BJ (cell line): ENCODE results near the gene CFAP65. TPM values are rescaled to one million over a fixed set of nuclear protein-coding genes. Genes with fewer than 3 reads are reported as not detected.

Experiments used
- CTCF ChIA-PET: fragments of 350-600 bp; formaldehyde crosslinking; extraction: SDS; loops from one replicate; lab custom pipeline; 2021; ENCODE audit warnings: antibody characterized with exemption, inconsistent platforms; lab: Yijun Ruan, JAX
- POLR2A ChIA-PET: fragments of 300-600 bp; sonication (Branson Sonifier 250); formaldehyde crosslinking; extraction: SDS; loops from one replicate; lab custom pipeline; 2021; ENCODE audit warnings: antibody characterized with exemption; lab: Charles Lee
- DNase-seq: peaks from one replicate; pipeline ENCODE4 v3.0.0-alpha.2; 2011; ENCODE audit warnings: low read depth
- H3K27me3 ChIP-seq: 2 replicates; pipeline ENCODE4 v1.6.0; 2011; ENCODE audit warnings: low read length; ENCODE audit not compliant: control insufficient read depth, insufficient read depth
- H3K36me3 ChIP-seq: 2 replicates; pipeline ENCODE4 v1.5.1; 2011; ENCODE audit warnings: low read length; ENCODE audit not compliant: control insufficient read depth, insufficient read depth
- H3K4me3 ChIP-seq: 2 replicates; pipeline ENCODE4 v1.5.1; 2011; ENCODE audit warnings: low read depth, mild to moderate bottlenecking, control low read depth, low read length
- CTCF ChIP-seq: IDR thresholded peaks from 2 replicates; pipeline ENCODE4 v1.5.1; 2011; ENCODE audit warnings: low read depth, mild to moderate bottlenecking, control low read depth, inconsistent platforms, low read length, moderate library complexity; ENCODE audit not compliant: insufficient read depth
- polyA plus RNA-seq: library from polyadenylated mRNA; depleted of rRNA; stranded (reverse); fragments of >200 nt; gene quantifications from 2 replicates; pipeline ENCODE4 v1.2.3, GENCODE V29; 2011

The CFAP65 gene
- polyA plus RNA-seq, 1 experiment = not detected

GRCh38 chr2:219049282-219049681 lies 8.0 kb upstream of the CFAP65 start:
- H3K36me3 ChIP-seq = no peaks in the 10 kb centered on the region
- POLR2A ChIA-PET = no interaction called here
- no peak overlapping the region for H3K4me3 ChIP-seq
- DNase-seq = no peak
- CTCF ChIA-PET = interaction anchor here (1.3 to 2.3 kb wide), 3 partner anchors 9 to 105 kb away, joined by 6 to 13 read pairs (median 6); no protein-coding TSS in a partner anchor
- no peak for TF ChIP-seq CTCF
- peaks cover 4% of the 10 kb centered on the region for H3K27me3 ChIP-seq

DNA sequence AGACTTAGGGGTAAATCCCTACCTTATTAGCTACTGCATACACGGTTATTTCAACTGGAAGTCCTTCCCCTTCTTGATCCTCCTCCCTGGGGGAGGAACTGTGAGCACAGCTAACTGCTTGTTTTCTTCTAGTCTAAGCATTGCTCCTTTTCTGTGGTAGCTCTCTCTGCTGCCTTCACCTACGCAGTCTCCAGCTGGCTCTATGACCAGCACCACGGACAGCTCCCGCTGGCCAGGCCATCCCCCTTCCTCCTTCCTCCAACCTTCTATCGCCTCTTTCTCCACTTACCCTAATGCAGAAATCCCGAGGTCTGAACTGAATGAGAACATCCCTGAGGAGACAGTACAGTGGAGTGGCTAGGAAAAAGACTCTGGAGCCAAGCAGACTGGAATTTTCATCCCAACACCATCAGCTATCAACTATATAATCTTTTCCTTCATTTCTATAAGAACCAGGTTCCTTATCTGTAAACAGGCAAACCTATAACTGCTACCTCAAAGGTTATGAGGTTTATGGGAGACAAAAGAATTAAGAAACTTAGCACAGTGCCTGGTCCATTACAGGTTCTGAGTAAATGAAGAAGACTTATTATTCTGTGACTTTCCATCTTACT lies 4.7 kb upstream of the CFAP65 start:
- ChIA-PET POLR2A (no interaction called here), CTCF (interaction anchor here (1.1 to 2.7 kb wide), 7 partner anchors 8 to 102 kb away, joined by 3 to 16 read pairs (median 5); no protein-coding TSS in a partner anchor)
- peaks cover 8% of the 10 kb centered on the region for H3K27me3 ChIP-seq
- no peak for DNase-seq
- H3K36me3 ChIP-seq = no peaks in the 10 kb centered on the region
- TF ChIP-seq CTCF = no peak
- H3K4me3 ChIP-seq = no peak overlapping the region

GRCh38 chr2:219042750-219043149 lies 1.4 kb upstream of the CFAP65 start:
- ChIA-PET CTCF (interaction anchor here (0.8 to 3.3 kb wide), 6 partner anchors 13 to 117 kb away, joined by 3 to 17 read pairs (median 3); no protein-coding TSS in a partner anchor), POLR2A (no interaction called here)
- Histone ChIP-seq H3K4me3 (no peak overlapping the region), H3K27me3 (peaks cover 18% of the 10 kb centered on the region), H3K36me3 (no peaks in the 10 kb centered on the region)
- DNase-seq = no peak
- TF ChIP-seq CTCF = no peak

- no peak for TF ChIP-seq CTCF
- peaks cover 22% of the 10 kb centered on the region for H3K27me3 ChIP-seq
- POLR2A ChIA-PET = no interaction called here
Observed at GRCh38 chr2:219042157-219042556, 841 bp upstream of the CFAP65 start.

GRCh38 chr2:219038600-219038999 lies 2.7 kb downstream of the CFAP65 start:
- TF ChIP-seq CTCF = no peak

More at GRCh38 chr2:219042157-219042556, 841 bp upstream of the CFAP65 start:
- CTCF ChIA-PET = interaction anchor here (0.8 to 3.3 kb wide), 9 partner anchors 12 to 118 kb away, joined by 3 to 17 read pairs (median 5); no protein-coding TSS in a partner anchor
- Histone ChIP-seq H3K4me3 (no peak overlapping the region), H3K36me3 (no peaks in the 10 kb centered on the region)
- no peak for DNase-seq

More at GRCh38 chr2:219038600-219038999, 2.7 kb downstream of the CFAP65 start:
- CTCF ChIA-PET = interaction anchor here (1.2 to 2.2 kb wide), 6 partner anchors 10 to 121 kb away, joined by 3 to 15 read pairs (median 4); no protein-coding TSS in a partner anchor
- H3K36me3 ChIP-seq = no peaks in the 10 kb centered on the region
- DNase-seq = no peak
- no peak overlapping the region for H3K4me3 ChIP-seq
- peaks cover 29% of the 10 kb centered on the region for H3K27me3 ChIP-seq
- POLR2A ChIA-PET = no interaction called here
